Activated T-cell treated with anti-CD3 and anti-CD28 coated beads, Interleukin-2, amount 50 U/mL, for 4 hours (primary cell): ENCODE results near the gene FAM83C. TPM values are rescaled to one million over a fixed set of nuclear protein-coding genes. Genes with fewer than 3 reads are reported as not detected.

ENCODE experiments used
- ATAC-seq, 2 donors: fragments of 200-7000 bp; cut with Tn5 transposase; one replicate each; pipeline ENCODE4 v1.10.0; 2021
- DNase-seq: peaks from one replicate; pipeline ENCODE4 v3.0.0-alpha.2; 2020
- H3K27me3 Mint-ChIP-seq: one replicate; pipeline ENCODE4 v1.8.0; 2021; ENCODE audit warnings: low read depth, mixed read lengths
- H3K36me3 Mint-ChIP-seq: one replicate; pipeline ENCODE4 v1.8.0; 2022; ENCODE audit warnings: mixed read lengths; ENCODE audit not compliant: insufficient read depth
- H3K4me1 Mint-ChIP-seq: one replicate; pipeline ENCODE4 v1.8.0; 2021; ENCODE audit warnings: low read depth, mixed read lengths
- H3K4me3 Mint-ChIP-seq: one replicate; pipeline ENCODE4 v1.8.0; 2021; ENCODE audit warnings: mild to moderate bottlenecking, moderate library complexity, mixed read lengths
- H3K9me3 Mint-ChIP-seq: one replicate; pipeline ENCODE4 v1.8.0; 2021; ENCODE audit warnings: mixed read lengths
- total RNA-seq, 3 donors: library from RNA; stranded (reverse); gene quantifications; one replicate each; pipeline ENCODE4 v1.2.1, GENCODE V29; 2021

FAM83C gene
- total RNA-seq, 3 donors from 2014 or later = not detected

DNA sequence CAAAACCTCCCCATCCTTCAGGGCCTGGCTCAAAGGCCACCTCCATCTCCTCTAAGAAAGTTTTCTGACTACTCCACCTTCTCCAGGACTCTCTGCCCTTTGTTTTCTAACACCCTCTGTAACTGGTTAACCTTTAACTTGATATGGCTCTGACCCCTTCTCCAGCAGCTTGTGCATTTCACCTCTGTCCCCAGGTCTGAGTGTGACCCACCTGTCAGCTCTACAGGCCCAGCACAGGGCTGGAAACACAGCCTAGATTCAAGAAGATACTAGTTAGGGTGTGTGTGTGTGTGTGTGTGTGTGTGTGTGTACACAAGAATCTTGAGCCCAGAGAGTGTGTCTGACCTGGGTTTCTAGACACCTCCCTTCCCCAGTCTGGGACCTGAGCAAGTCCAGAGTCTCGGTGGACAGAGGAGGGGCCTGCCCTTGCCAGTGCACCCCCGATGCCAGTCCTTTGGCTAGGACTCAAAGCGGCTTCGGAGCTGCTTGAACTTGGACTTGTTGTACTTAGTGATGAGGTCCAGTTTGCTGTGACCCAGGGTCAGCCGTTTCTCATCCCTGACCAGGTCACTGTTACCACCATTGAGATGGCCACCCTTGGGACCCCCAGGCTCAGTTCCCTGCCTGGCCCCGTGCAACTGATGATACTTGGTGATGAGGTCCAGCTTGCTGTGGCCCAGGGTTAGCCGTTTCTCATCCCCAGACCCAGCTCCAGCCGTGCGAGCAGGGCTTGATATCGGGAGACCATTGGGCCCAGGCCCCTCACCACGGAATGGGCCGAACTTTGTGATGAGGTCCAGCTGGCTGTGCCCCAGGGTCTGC lies 5.9 kb downstream of the FAM83C start:
- no peak for DNase-seq
- peaks cover 4% of the 10 kb centered on the region for H3K36me3 Mint-ChIP-seq
- H3K9me3 Mint-ChIP-seq = no peaks in the 10 kb centered on the region
- no peak for ATAC-seq
- H3K27me3 Mint-ChIP-seq = no peaks in the 10 kb centered on the region
- H3K4me1 Mint-ChIP-seq = peaks cover 25% of the 10 kb centered on the region
- H3K4me3 Mint-ChIP-seq = peak overlapping the region; percentile 84

- Mint-ChIP-seq H3K4me3 (peak overlapping the region; percentile 84), H3K4me1 (peaks cover 25% of the 10 kb centered on the region), H3K9me3 (no peaks in the 10 kb centered on the region), H3K36me3 (peaks cover 4% of the 10 kb centered on the region), H3K27me3 (no peaks in the 10 kb centered on the region)
- DNase-seq = no peak
- ATAC-seq = no peak
These were observed 6.5 kb downstream of the FAM83C start for GRCh38 chr20:35285806-35286076.

DNA sequence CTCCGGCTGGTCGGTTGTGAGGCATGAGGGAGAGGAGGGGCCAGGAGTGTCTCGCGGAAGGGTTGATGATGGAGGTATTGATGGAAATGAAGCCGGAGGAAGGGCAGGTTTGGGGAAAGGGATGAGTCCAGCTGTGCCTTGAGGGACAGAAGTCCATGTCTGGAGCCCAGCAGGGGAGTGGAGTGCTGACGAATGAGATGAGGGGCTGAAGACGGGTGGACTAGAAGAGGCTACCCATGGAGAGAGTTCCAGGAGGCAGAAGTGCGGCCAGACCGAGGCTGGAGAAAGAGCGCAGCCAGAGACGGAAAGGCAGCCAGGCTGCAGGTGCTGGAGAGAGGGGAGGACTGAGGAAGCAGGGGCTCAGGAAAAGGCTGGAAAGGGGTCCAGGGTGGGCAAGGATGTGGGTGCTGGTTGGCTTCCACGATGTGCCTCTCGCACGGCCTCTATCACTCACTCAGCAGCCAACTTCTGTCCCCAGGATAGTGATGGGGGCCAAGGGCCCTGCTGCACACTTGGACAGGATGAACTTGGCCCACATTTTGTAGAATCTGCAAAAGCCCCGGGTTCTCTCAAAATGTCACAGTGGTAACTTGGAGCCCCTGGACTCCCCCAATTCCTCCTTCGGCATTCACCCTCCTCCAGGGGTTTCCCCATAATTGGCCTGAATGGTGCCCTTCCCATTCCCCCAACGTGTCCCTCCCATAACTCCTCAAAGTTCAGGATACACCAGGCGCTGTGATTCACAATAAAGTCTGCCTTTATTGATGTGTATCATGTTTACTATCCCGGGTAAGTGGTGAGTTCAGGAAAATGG lies 7.0 kb downstream of the FAM83C start:
- no peaks in the 10 kb centered on the region for H3K27me3 Mint-ChIP-seq
- H3K4me3 Mint-ChIP-seq = peak overlapping the region; percentile 84
- no peaks in the 10 kb centered on the region for H3K9me3 Mint-ChIP-seq
- ATAC-seq (no peak), DNase-seq (no peak)
- peaks cover 9% of the 10 kb centered on the region for H3K36me3 Mint-ChIP-seq
- H3K4me1 Mint-ChIP-seq = peaks cover 26% of the 10 kb centered on the region

- ATAC-seq = peak; percentile 88 to 95
- no peaks in the 10 kb centered on the region for H3K27me3 Mint-ChIP-seq
- DNase-seq = peak; percentile 60
- peak within 1 kb of the TSS; percentile 84 for H3K4me3 Mint-ChIP-seq
- peaks cover 29% of the 10 kb centered on the region for H3K4me1 Mint-ChIP-seq
- no peaks in the 10 kb centered on the region for H3K9me3 Mint-ChIP-seq
- peaks cover 17% of the 10 kb centered on the region for H3K36me3 Mint-ChIP-seq
These were observed 7.8 kb downstream of the FAM83C start, which contains the start of gene EIF6 for GRCh38 chr20:35284267-35284991. Gene EIF6 (minus strand): TSS chr20:35284772. CDS start chr20:35284487, 285 bp downstream.

GRCh38 chr20:35283441-35284266 lies 8.6 kb downstream of the FAM83C start:
- Mint-ChIP-seq H3K36me3 (peaks cover 21% of the 10 kb centered on the region), H3K4me1 (peaks cover 29% of the 10 kb centered on the region), H3K4me3 (peak overlapping the region; percentile 84), H3K9me3 (no peaks in the 10 kb centered on the region), H3K27me3 (no peaks in the 10 kb centered on the region)
- ATAC-seq (peak in 1 of 2 donors; percentile 52), DNase-seq (no peak)

- Mint-ChIP-seq H3K4me1 (peaks cover 36% of the 10 kb centered on the region), H3K4me3 (no peak overlapping the region), H3K9me3 (no peaks in the 10 kb centered on the region), H3K27me3 (no peaks in the 10 kb centered on the region), H3K36me3 (peaks cover 24% of the 10 kb centered on the region)
- no peak for DNase-seq
- no peak for ATAC-seq
These were observed 10.6 kb downstream of the FAM83C start for GRCh38 chr20:35281506-35282101.

GRCh38 chr20:35280523-35280922 lies 11.7 kb downstream of the FAM83C start:
- ATAC-seq (no peak), DNase-seq (no peak)
- no peaks in the 10 kb centered on the region for H3K27me3 Mint-ChIP-seq
- no peak overlapping the region for H3K4me3 Mint-ChIP-seq
- no peaks in the 10 kb centered on the region for H3K9me3 Mint-ChIP-seq
- peaks cover 24% of the 10 kb centered on the region for H3K36me3 Mint-ChIP-seq
- peaks cover 38% of the 10 kb centered on the region for H3K4me1 Mint-ChIP-seq

DNA sequence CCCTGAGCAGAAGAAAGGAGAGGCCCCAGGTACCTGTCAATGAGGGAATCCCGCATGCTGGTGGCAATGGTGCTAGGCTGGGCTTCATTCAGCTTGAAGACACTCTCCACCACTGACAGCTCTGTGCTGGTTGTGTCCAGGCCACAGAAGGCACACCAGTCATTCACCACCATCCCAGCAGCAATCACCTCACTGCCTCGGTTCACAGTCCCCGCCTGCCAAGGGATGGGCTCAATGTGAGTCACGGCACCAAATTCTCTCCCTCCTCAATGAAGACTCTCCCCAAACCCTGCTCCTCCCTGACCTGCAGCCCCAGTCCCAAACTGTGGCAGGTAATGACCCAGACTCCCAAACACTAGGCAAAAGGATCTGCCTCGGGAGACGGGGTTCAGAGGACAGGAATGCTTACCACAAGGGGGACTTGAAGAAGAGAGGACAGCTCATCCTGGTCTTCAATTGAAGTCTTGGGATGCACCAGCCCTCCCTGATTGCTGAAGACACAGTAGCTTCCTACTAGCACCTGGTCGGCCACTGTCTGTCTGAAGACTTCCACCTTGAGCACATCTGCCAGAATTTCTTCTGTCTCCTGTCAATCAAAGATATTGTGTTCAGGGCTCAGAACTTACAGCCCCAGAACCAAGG lies 12.6 kb downstream of the FAM83C start:
- H3K4me3 Mint-ChIP-seq = no peak overlapping the region

GRCh38 chr20:35279040-35279439 lies 13.2 kb downstream of the FAM83C start:
- no peak overlapping the region for H3K4me3 Mint-ChIP-seq

More for the DNA sequence above, 12.6 kb downstream of the FAM83C start:
- Mint-ChIP-seq H3K36me3 (peaks cover 24% of the 10 kb centered on the region), H3K4me1 (peaks cover 32% of the 10 kb centered on the region), H3K27me3 (no peaks in the 10 kb centered on the region), H3K9me3 (no peaks in the 10 kb centered on the region)
- ATAC-seq = no peak
- no peak for DNase-seq

GRCh38 chr20:35277531-35278395 lies 14.5 kb downstream of the FAM83C start, which contains the start of gene MMP24OS:
Gene MMP24OS (minus strand): TSS chr20:35278122. CDS start chr20:35277929, 193 bp downstream.
- ATAC-seq (peak; percentile 95 to 96), DNase-seq (peak; percentile 84)
- H3K36me3 Mint-ChIP-seq = peaks cover 24% of the 10 kb centered on the region
- H3K4me1 Mint-ChIP-seq = peaks cover 24% of the 10 kb centered on the region
- no peaks in the 10 kb centered on the region for H3K27me3 Mint-ChIP-seq
- H3K4me3 Mint-ChIP-seq = peak within 1 kb of the TSS; percentile 88
- H3K9me3 Mint-ChIP-seq = no peaks in the 10 kb centered on the region

More at GRCh38 chr20:35279040-35279439, 13.2 kb downstream of the FAM83C start:
- H3K9me3 Mint-ChIP-seq = no peaks in the 10 kb centered on the region
- peaks cover 24% of the 10 kb centered on the region for H3K36me3 Mint-ChIP-seq
- no peaks in the 10 kb centered on the region for H3K27me3 Mint-ChIP-seq
- no peak for DNase-seq
- peaks cover 32% of the 10 kb centered on the region for H3K4me1 Mint-ChIP-seq
- ATAC-seq = no peak

- peak overlapping the region; percentile 88 for H3K4me3 Mint-ChIP-seq
- H3K27me3 Mint-ChIP-seq = no peaks in the 10 kb centered on the region
- no peaks in the 10 kb centered on the region for H3K9me3 Mint-ChIP-seq
- peaks cover 22% of the 10 kb centered on the region for H3K36me3 Mint-ChIP-seq
- ATAC-seq (no peak), DNase-seq (no peak)
- peaks cover 20% of the 10 kb centered on the region for H3K4me1 Mint-ChIP-seq
These were observed 15.1 kb downstream of the FAM83C start for GRCh38 chr20:35277127-35277526.

- DNase-seq = no peak
- Mint-ChIP-seq H3K4me1 (peaks cover 19% of the 10 kb centered on the region), H3K9me3 (no peaks in the 10 kb centered on the region), H3K36me3 (peaks cover 20% of the 10 kb centered on the region), H3K4me3 (peak overlapping the region; percentile 88), H3K27me3 (no peaks in the 10 kb centered on the region)
- ATAC-seq = no peak
These were observed 15.8 kb downstream of the FAM83C start for GRCh38 chr20:35276408-35276807.
